ENCODE data around the gene FNBP1. TPM values are rescaled to one million over a fixed set of nuclear protein-coding genes. Genes with fewer than 3 reads are reported as not detected.

The FNBP1 gene
- total RNA-seq, 3 donors from 2014 or later: 40.9 to 176 (median 42.0) TPM

DNA sequence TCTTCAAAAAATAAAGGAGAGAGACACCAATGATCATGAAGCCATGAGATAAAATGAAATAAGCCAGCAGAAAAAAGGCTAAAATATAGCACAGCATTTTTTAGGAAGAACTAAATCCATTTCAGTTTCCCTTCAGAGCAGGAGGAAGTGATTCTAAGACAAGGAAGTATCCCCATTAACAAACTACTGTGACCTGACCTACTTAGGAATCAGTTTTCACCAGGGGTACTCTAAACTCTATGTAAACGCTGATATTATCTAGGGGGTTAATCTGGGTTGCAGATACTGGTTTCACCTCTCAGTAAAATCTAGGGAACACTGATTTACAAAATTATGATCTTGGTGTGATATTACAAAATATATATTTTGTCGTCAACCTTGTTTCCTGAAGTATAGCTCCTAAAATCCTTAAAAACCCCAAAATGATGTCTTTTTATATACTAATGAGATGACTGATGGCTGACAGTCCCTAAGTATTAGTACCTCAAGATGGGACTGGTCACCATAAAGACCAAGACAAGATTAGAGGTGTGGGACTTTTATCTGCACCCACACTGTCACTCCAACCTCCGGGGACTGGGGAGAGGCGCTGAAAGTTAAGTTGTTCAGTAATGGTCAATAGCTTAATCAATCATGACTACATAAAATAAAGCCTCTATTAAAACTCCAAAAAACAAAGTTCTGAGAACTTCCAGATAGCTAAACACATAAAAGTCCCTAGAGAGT is 2.9 kb upstream of the FNBP1 start:
- H3K4me1 ChIP-seq (ENCODE audit: low read depth): peaks cover 16% of the 10 kb centered on the region
- H3K36me3 ChIP-seq (ENCODE audit: low read depth): no peaks in the 10 kb centered on the region
- H3K4me3 ChIP-seq: no peak overlapping the region
- H3K9me3 ChIP-seq: no peaks in the 10 kb centered on the region
- DNase-seq (no peak), ATAC-seq (no peak)
- intact Hi-C loops (cut with DNase I, micrococcal nuclease): no loop called here
- TF ChIP-seq, protein P1, sequence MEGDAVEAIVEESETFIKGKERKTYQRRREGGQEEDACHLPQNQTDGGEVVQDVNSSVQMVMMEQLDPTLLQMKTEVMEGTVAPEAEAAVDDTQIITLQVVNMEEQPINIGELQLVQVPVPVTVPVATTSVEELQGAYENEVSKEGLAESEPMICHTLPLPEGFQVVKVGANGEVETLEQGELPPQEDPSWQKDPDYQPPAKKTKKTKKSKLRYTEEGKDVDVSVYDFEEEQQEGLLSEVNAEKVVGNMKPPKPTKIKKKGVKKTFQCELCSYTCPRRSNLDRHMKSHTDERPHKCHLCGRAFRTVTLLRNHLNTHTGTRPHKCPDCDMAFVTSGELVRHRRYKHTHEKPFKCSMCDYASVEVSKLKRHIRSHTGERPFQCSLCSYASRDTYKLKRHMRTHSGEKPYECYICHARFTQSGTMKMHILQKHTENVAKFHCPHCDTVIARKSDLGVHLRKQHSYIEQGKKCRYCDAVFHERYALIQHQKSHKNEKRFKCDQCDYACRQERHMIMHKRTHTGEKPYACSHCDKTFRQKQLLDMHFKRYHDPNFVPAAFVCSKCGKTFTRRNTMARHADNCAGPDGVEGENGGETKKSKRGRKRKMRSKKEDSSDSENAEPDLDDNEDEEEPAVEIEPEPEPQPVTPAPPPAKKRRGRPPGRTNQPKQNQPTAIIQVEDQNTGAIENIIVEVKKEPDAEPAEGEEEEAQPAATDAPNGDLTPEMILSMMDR (IDR thresholded peaks at IDR 0.05): no peak

DNA sequence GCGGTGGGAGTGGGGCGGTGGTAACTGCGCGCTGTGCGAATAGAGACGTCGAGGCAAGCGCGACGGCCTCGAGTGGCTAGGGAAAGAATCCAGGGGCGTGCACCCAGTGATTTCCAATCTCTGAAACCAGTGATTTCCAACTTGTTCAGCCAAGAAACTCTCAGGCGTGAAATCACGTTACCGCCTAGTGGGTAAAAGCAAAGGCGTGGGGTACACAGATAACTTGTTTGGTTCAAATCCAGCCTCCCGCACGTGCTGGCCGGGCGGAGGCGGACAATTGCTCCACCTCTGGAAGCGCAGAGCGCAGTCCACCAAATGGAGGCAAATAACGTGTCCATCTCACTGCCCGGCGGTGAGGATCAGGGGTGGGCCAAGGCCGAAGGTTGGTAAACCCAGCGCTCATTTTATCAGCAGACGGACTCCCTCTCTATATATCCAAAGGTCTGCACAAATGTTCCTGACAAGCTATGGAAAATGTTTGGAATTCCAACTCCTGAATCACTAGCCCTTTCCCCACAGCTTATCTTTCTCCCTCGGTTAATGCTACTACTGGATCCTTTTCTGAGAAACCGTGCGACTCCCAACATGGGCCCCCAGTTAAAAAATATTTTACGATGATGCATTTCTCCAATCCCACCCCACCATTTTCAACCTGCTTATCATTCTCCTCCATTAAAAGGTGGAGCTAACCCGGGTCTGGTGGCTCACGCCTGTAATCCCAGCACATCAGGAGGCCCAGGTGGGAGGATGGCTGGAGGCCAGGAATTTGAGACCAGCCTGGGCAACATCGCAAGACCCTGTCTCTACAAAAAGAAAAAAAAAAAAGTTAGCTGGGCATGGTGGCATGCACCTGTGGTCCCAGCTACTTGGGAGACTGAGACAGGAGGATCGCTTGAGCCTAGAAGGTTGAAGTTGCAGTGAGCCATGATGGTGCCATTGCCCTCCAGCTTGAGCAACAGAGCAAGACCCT is 950 bp upstream of the FNBP1 start:
- ATAC-seq (peak; percentile 18), DNase-seq (peak; percentile 46 to 67 (median 64))
- H3K9me3 ChIP-seq: no peaks in the 10 kb centered on the region
- H3K4me1 ChIP-seq (ENCODE audit: low read depth): peaks cover 16% of the 10 kb centered on the region
- no peaks in the 10 kb centered on the region for H3K36me3 ChIP-seq (ENCODE audit: low read depth)
- peak overlapping the region; percentile 90 for H3K4me3 ChIP-seq
- intact Hi-C loops (cut with DNase I, micrococcal nuclease): loop anchor here in 1 of 2 donors (5.0 kb wide), 1 partner anchor 157 kb away; no protein-coding TSS in a partner anchor
- TF ChIP-seq, protein P1 (IDR thresholded peaks at IDR 0.05): no peak

DNA sequence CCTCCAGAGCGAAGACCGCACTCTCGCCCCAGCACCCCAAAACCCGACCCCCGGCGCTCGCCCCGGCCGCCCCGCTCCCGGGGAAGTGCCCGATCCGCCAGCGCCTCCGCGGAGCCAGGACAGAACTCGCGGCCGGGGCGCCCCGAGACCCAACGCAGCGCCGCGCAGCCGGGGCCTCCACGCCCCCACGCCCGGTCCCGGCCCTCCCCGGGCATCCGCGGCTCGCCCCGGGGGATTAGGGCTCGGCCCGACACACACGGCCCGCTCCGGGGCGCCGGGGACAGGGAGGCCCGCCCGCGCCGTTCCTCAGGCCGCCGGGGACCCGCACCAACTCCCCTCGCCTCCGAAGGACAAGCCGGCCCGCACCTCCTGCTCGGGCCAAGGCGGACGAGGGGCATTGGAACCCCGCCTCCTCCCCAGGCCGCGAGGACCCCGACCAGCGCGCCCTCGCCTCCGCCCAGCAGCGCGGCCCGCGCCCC is 544 bp downstream of the FNBP1 start:
- peaks cover 16% of the 10 kb centered on the region for H3K4me1 ChIP-seq (ENCODE audit: low read depth)
- no peaks in the 10 kb centered on the region for H3K36me3 ChIP-seq (ENCODE audit: low read depth)
- peak; percentile 57 for ATAC-seq
- DNase-seq: peak; percentile 37 to 68 (median 66)
- intact Hi-C loops (cut with DNase I, micrococcal nuclease): loop anchor here in 1 of 2 donors (5.0 kb wide), 1 partner anchor 155 kb away; no protein-coding TSS in a partner anchor
- peak overlapping the region; percentile 90 for H3K4me3 ChIP-seq
- TF ChIP-seq, protein P1 (IDR thresholded peaks at IDR 0.05): no peak
- H3K9me3 ChIP-seq: no peaks in the 10 kb centered on the region

DNA sequence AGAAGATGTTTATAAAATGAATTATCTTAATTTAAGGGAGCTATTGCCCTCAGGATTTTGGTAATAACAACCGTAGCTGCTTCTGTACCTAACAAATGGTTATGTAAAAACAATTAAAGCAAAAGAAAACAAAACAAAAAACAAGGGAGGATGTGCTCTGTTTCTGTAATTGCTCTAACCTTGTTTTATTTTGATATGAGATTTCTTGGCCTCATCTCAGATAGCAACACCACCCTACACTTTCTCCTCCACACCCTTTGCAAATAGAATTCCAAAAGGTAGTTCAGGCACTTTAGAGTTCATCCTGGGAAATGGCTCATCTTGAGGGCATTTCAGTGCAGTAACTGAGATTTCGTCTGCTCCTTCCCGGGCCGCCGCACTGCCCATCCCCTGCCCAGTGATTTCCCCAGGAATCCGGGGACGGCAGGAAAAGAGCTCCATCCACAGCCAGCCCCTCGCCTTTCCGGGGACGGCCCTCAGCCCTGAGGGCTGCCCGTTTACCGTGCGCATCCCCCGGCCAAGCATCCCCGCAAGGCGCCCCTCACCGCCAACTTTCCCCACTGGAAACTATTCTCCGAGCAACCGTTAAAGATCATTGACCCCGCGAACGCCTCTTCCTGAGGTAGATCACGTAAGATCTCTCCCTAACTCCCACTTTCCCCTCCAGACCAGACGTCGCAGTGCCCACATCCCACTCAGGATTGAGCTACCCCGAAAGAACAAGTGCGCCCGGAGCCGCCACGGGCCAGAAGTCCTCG is 1.2 kb downstream of the FNBP1 start:
- peak in 2 of 3 donors; percentile 31 to 49 for DNase-seq
- peaks cover 18% of the 10 kb centered on the region for H3K4me1 ChIP-seq (ENCODE audit: low read depth)
- no peaks in the 10 kb centered on the region for H3K9me3 ChIP-seq
- TF ChIP-seq, protein P1 (IDR thresholded peaks at IDR 0.05): no peak
- H3K4me3 ChIP-seq: peak overlapping the region; percentile 90
- intact Hi-C loops (cut with DNase I, micrococcal nuclease): loop anchor here in 1 of 2 donors (5.0 kb wide), 1 partner anchor 155 kb away; no protein-coding TSS in a partner anchor
- ATAC-seq: peak; percentile 2
- no peaks in the 10 kb centered on the region for H3K36me3 ChIP-seq (ENCODE audit: low read depth)
